MM.1S (cell line): ENCODE measurements around the gene TP63.

ENCODE experiments used
- DNase-seq: peaks from one replicate; pipeline ENCODE4 v3.0.0-alpha.2; 2015
- H2AFZ ChIP-seq: fragments of 300-600 bp; sonication (generic); 2 replicates; pipeline ENCODE4 v1.6.0; 2016; ENCODE audit warnings: antibody characterized with exemption, low read length
- H3F3A ChIP-seq: fragments of 300-600 bp; sonication (generic); 2 replicates; pipeline ENCODE4 v1.6.1; 2016; ENCODE audit warnings: mild to moderate bottlenecking, antibody characterized with exemption, low read length, moderate library complexity, mixed read lengths; ENCODE audit not compliant: insufficient read depth
- H3K27ac ChIP-seq: fragments of 300-600 bp; sonication (generic); 2 replicates; pipeline ENCODE4 v1.5.1; 2016; ENCODE audit warnings: mild to moderate bottlenecking, low read length
- H3K27me3 ChIP-seq: fragments of 300-600 bp; sonication (generic); replicated peaks from 2 replicates; pipeline ENCODE4 v1.6.0; 2016; ENCODE audit warnings: low read length; ENCODE audit not compliant: insufficient read depth
- H3K36me3 ChIP-seq: fragments of 300-600 bp; sonication (generic); replicated peaks from 2 replicates; pipeline ENCODE4 v1.6.1; 2016; ENCODE audit warnings: mild to moderate bottlenecking, low read length, mixed read lengths; ENCODE audit not compliant: insufficient read depth
- H3K4me1 ChIP-seq: fragments of 300-600 bp; sonication (generic); 2 replicates; pipeline ENCODE4 v1.6.1; 2016; ENCODE audit warnings: low read length, mixed read lengths
- H3K4me2 ChIP-seq: fragments of 300-600 bp; sonication (generic); 2 replicates; pipeline ENCODE4 v1.6.0; 2016; ENCODE audit warnings: low read depth, low read length
- H3K4me3 ChIP-seq: fragments of 300-600 bp; sonication (generic); 2 replicates; pipeline ENCODE4 v1.5.1; 2016; ENCODE audit warnings: low read length, mixed read lengths
- H3K79me2 ChIP-seq: fragments of 300-600 bp; sonication (generic); 2 replicates; pipeline ENCODE4 v1.6.1; 2016; ENCODE audit warnings: mixed run types, low read length, mixed read lengths
- H3K9ac ChIP-seq: fragments of 300-600 bp; sonication (generic); 2 replicates; pipeline ENCODE4 v1.6.1; 2016; ENCODE audit warnings: low read length, mixed read lengths
- H3K9me2 ChIP-seq: fragments of 300-600 bp; sonication (generic); replicated peaks from 2 replicates; pipeline ENCODE4 v1.6.1; 2016; ENCODE audit warnings: mild to moderate bottlenecking, low read length, mixed read lengths; ENCODE audit not compliant: insufficient read depth
- H3K9me3 ChIP-seq: fragments of 300-600 bp; sonication (generic); replicated peaks from 2 replicates; pipeline ENCODE4 v1.6.1; 2016; ENCODE audit warnings: mild to moderate bottlenecking, low read length, mixed read lengths; ENCODE audit not compliant: insufficient read depth
- H4K20me1 ChIP-seq: fragments of 300-600 bp; sonication (generic); 2 replicates; pipeline ENCODE4 v1.6.1; 2016; ENCODE audit warnings: mild to moderate bottlenecking, low read length, moderate library complexity, mixed read lengths; ENCODE audit not compliant: insufficient read depth
- CTCF ChIP-seq: fragments of 300-600 bp; sonication (generic); IDR thresholded peaks from 2 replicates; pipeline ENCODE4 v1.5.1; 2016; ENCODE audit warnings: antibody characterized with exemption, low read length, mixed read lengths
- EZH2 ChIP-seq: fragments of 300-600 bp; sonication (generic); optimal IDR thresholded peaks from 2 replicates; pipeline ENCODE3; 2017; ENCODE audit warnings: low read depth, mild to moderate bottlenecking, antibody characterized with exemption, low read length, mixed read lengths
- EZH2phosphoT487 ChIP-seq: fragments of 300-600 bp; sonication (generic); IDR thresholded peaks from 2 replicates; pipeline ENCODE4 v1.6.1; 2018; ENCODE audit warnings: antibody characterized with exemption, low read length

The TP63 gene

GRCh38 chr3:189797103-189797750, 166.0 kb downstream of the TP63 start:
- Histone ChIP-seq H3K36me3 (no peaks in the 10 kb centered on the region), H3K4me2 (no peak overlapping the region), H3K9me2 (no peaks in the 10 kb centered on the region), H3F3A (no peaks in the 10 kb centered on the region), H2AFZ (no peak overlapping the region), H3K4me3 (no peak overlapping the region), H3K9me3 (no peaks in the 10 kb centered on the region), H4K20me1 (no peaks in the 10 kb centered on the region), H3K4me1 (no peaks in the 10 kb centered on the region), H3K79me2 (no peaks in the 10 kb centered on the region), H3K9ac (no peak overlapping the region), H3K27ac (no peak overlapping the region), H3K27me3 (no peaks in the 10 kb centered on the region)
- TF ChIP-seq EZH2phosphoT487 (no peak), EZH2 (no peak), CTCF (no peak)
- no peak for DNase-seq

GRCh38 chr3:189799366-189799765, 168.2 kb downstream of the TP63 start:
- DNase-seq, result peak; percentile 30
- H3K27ac ChIP-seq, result no peak overlapping the region

GRCh38 chr3:189800436-189800835, 169.2 kb downstream of the TP63 start:
- no peak overlapping the region for H3K9ac ChIP-seq

More at GRCh38 chr3:189799366-189799765, 168.2 kb downstream of the TP63 start:
- H3K4me1 ChIP-seq, result no peaks in the 10 kb centered on the region
- no peaks in the 10 kb centered on the region for H3K36me3 ChIP-seq
- no peaks in the 10 kb centered on the region for H3F3A ChIP-seq
- H3K9ac ChIP-seq, result no peak overlapping the region
- H3K27me3 ChIP-seq, result no peaks in the 10 kb centered on the region
- H3K9me2 ChIP-seq, result no peaks in the 10 kb centered on the region
- no peak overlapping the region for H3K4me3 ChIP-seq
- no peak overlapping the region for H2AFZ ChIP-seq
- no peaks in the 10 kb centered on the region for H3K79me2 ChIP-seq
- H4K20me1 ChIP-seq, result no peaks in the 10 kb centered on the region
- H3K9me3 ChIP-seq, result no peaks in the 10 kb centered on the region
- H3K4me2 ChIP-seq, result no peak overlapping the region
- TF ChIP-seq EZH2phosphoT487, result no peak
- no peak for TF ChIP-seq CTCF
- no peak for TF ChIP-seq EZH2

More at GRCh38 chr3:189800436-189800835, 169.2 kb downstream of the TP63 start:
- no peaks in the 10 kb centered on the region for H3K36me3 ChIP-seq
- no peaks in the 10 kb centered on the region for H3K4me1 ChIP-seq
- H3K79me2 ChIP-seq, result no peaks in the 10 kb centered on the region
- no peaks in the 10 kb centered on the region for H3K9me2 ChIP-seq
- no peaks in the 10 kb centered on the region for H3K27me3 ChIP-seq
- H3K9me3 ChIP-seq, result no peaks in the 10 kb centered on the region
- no peak for DNase-seq
- no peak overlapping the region for H3K4me2 ChIP-seq
- H3K4me3 ChIP-seq, result no peak overlapping the region
- H4K20me1 ChIP-seq, result no peaks in the 10 kb centered on the region
- no peaks in the 10 kb centered on the region for H3F3A ChIP-seq
- no peak overlapping the region for H2AFZ ChIP-seq
- H3K27ac ChIP-seq, result no peak overlapping the region
- no peak for TF ChIP-seq EZH2phosphoT487
- no peak for TF ChIP-seq EZH2
- TF ChIP-seq CTCF, result no peak
